Kidney glomerular epithelial cell (primary cell): Measurements from ENCODE around the gene CHRNA1.

Experiments
- DNase-seq: peaks from one replicate; lab custom pipeline; 2025; lab: John Stamatoyannopoulos, UW

The CHRNA1 gene

GRCh38 chr2:174760845-174761473 is 3.3 kb downstream of the CHRNA1 start:
- DNase-seq = no peak

- no peak for DNase-seq
These were observed 4.7 kb downstream of the CHRNA1 start for GRCh38 chr2:174759381-174760065.

- DNase-seq = no peak
These were observed 7.5 kb downstream of the CHRNA1 start for GRCh38 chr2:174756743-174757142.

GRCh38 chr2:174753038-174753633 is 11.1 kb downstream of the CHRNA1 start:
- DNase-seq = no peak

DNA sequence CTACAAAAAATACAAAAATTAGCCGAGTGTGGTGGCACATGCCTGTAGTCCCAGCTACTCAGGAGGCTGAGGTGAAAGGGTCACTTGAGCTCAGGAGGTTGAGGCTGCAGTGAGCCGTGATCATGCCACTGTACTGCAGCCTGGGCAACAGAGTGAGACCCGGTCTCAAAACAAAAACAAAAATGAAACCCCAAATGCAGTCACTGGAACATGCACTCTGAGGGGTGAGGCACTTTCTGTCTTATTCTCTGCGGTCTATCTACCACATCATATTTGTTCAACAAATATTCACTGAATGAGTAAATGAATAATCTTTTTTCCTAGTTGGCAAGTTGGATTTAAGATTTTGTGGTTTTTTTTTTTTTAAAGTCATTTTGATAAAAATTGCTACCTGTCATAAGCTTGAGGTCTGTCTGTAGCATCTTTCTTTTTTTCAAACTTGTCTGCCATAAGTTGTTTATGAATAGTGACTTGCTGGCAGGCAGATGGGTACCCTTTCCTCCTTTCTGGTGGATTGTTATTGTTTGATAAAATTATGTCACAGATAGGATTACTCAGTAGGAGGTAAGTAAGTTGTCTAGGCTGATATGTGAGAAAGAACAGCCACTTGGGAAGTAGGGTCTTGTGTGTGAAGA is 11.8 kb downstream of the CHRNA1 start:
- peak; percentile 70 for DNase-seq

- no peak for DNase-seq
These were observed 13.3 kb downstream of the CHRNA1 start for GRCh38 chr2:174750923-174751441.

DNA sequence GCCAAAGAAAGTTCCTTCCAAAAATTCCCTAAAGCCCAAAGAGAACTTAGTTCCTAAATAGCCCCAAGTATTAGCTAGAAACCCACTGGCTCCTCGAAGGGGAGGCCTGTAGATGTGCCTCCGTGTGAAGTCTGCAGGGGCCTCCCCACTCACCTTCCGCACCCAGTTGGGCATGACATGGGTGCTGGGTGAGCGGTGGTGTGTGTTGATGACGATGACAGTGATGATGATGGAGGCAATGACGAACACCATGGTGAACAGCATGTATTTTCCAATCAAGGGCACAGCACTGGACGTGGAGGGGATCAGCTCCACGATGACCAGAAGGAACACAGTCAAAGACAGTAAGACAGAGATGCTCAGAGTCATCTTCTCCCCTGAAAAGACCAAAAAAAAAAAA is 14.5 kb downstream of the CHRNA1 start:
- no peak for DNase-seq

DNA sequence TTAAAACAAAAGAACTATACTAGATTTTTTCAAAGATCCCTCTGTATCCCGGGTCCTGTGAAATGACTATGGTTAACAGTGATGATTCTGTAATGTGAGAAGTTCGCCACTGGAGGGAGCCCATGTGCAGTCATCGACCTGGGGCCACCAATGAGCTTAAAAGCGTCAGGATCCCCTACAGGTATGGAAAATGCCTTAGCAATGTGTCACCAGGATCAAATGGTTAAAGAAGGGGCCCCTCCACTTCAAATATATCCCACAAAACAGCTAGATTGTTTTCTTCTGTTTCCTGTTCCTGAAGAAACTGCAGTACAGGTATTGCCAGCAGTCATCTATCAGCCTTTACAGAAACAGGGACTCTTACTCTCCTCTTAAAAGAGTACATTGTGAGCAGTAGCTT is 15.3 kb downstream of the CHRNA1 start:
- peak; percentile 78 for DNase-seq

DNA sequence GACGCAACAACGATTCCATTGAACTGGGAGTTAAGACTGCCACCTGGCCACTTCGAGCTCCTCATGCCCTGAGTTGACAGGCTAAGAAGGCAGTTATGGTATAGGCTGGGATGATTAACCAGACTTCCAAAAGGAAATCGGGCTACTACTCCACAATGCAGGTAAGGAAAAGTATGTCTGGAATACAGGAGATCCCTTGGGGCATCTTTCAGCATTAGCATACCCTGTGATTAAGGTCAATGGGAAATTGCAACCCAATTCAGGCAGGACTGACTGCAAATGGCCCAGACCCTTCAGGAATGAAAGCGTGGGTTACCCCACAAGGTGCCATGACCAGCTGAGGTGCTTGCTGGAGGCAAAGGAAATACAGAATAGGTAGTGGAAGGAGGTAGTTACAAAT is 19.1 kb downstream of the CHRNA1 start:
- DNase-seq = no peak

- peak; percentile 62 for DNase-seq
These were observed 20.2 kb downstream of the CHRNA1 start for GRCh38 chr2:174744111-174744510.

DNA sequence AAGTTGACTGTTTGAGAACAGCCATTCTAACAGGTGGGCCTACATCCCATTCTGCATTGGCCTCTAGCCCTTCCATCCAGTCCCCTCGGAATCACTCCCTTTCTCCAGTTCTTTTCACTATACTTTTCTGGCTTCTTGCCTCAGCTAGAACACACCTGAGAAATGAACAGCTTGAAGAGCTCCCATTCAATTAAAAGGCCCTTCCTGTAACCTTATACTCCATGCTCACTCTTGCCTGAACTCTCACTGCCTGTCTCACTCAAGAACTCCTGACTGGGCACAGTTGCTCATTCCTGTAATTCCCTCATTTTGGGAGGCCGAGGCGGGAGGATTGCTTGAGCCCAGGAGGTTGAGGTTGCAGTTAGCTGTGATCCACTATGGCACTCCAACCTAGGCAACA is 23.6 kb downstream of the CHRNA1 start:
- DNase-seq = no peak

DNA sequence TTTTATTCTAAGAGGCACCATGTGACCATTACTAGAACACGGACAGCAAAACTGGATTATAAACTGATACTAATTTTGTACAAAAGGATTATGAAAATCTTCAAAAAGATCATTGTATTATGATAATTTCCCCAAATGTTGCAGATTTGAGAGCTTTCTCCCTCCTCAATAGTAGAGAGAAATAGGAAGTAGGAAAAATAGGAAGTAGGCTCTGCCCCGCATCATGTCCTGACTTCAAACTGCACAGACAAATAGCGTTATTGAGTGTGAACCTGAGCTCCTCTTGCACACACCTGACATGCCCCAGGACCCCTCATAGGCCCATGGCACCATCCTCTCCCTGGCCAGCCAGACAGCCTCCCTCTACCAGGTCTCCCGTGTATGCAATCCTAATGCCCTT is 25.4 kb downstream of the CHRNA1 start:
- no peak for DNase-seq

DNA sequence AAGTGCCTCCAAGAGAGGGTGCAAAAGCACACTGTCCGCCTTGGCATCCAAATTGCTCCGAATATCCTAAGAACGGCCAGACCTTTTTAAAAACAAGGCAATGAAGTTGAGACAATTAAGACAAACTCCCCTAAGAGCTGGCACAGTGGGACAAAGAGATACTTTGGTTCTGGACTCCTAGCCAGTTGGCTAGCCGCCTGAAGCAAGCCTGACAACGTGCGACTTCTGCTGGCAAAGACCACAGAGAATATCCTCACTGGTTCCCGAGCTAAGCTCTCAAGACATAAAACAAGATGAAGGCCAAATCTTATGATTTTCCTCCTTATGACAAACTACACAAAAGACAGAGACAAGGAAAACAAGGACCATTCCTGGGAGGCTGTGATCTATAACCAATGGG is 32.7 kb downstream of the CHRNA1 start:
- no peak for DNase-seq

DNA sequence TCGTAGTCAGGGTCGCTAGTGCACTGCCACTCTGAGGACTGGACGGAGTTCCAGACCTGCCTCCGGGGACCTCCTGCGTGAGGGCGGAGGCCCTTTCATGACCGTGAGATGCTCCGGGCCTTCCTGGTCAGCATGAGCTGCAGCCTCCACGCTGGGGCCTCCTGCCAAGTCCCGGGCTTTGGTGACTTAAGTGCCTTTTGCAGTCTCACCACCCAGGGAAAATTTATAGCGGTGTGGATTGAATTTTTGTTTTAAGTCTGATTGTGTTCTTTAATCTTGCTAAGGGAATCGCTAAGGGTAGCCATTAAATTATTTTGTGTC is 33.6 kb downstream of the CHRNA1 start:
- no peak for DNase-seq

DNA sequence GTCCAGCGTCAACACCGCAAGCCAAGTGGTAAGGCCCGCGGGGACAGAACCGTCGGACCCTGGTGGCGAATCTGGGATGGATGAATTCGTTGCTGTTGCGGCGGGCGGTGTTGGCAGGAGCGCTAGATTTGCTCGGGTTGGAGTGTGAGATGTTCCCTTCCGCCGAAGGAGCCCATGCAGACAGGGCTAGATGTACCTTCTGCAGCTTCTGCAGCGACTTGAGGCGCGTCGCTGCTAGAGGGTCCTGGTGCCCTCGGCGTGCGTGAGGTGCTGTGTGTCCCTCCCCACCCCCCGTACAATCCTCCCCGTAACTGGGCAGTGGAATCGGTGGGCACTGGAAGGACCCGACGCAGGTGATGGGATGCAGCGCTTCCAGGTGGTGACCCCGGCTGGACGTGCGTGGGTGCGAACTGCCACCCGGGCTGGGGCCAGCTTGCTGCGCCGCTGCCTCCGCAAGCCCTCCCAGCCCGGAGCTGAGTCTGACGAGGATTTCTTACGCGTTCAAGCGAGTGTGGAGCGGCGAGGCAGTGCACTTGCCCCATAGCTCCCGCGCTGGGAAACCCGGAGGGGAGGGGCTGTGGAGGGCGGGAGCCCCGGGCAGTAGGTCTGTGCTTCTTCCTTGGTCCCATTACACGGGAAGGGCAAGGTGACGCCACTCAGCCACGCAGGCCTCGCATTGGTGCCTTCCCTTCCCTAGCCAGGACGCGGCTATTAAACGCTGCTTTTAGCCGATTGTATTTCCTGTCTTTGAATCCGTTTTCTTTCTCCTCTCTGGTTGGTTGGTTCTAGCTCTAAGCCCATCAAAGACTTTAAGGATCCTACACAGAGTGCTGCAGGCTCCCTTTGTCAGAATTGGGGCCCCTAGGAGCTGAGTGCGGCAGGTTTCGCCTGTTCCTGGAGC is 34.2 kb downstream of the CHRNA1 start:
- DNase-seq = no peak

GRCh38 chr2:174728096-174728495 is 36.2 kb downstream of the CHRNA1 start:
- DNase-seq = no peak

DNA sequence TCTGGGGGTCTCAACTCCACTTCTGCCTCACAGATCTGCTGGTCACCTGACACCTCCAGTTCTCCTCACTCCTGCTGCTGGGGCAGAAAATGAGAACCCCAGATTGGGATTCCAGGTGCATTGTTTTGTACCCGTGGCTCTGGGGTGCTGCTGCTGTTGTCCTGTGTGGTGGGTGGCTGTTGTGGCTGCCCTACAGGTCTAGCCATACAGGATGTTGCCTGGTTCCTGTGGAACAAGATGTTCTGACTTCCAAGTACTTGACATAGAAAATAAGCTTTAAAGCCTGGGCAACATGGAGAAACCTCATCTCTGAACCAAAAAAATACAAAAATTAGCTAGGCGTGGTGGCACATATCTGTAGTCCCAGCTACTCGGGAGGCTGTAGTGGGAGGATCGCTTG is 38.1 kb downstream of the CHRNA1 start:
- no peak for DNase-seq

DNA sequence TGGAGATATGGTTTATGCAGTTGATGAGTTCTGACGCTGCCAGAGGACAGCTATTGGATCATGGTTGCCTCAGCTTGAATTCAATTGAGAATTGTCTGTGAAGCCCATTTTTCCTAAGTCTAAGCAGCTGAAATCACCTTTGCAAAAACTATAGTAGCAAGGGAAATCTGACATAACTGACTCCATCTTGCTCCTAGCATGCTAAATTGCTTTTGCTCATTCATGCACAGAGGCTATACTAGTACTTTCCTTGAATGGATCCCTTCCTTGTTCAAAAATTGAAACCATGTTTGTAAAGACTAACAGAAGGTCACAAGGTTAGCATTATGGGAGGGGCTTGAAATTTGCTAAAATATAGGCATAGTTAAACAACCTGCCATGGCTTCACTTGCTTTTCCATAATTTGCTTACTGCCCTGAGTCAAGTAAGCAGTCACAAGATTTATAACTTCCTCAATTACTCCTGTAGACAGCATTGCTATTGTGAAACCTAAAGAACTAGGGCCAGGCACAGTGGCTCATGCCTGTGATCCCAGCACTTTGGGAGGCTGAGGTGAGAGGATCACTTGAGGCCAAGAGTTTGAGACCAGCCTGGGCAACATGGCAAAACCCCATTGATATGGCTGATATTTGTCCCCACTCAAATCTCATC is 41.2 kb downstream of the CHRNA1 start:
- no peak for DNase-seq

DNA sequence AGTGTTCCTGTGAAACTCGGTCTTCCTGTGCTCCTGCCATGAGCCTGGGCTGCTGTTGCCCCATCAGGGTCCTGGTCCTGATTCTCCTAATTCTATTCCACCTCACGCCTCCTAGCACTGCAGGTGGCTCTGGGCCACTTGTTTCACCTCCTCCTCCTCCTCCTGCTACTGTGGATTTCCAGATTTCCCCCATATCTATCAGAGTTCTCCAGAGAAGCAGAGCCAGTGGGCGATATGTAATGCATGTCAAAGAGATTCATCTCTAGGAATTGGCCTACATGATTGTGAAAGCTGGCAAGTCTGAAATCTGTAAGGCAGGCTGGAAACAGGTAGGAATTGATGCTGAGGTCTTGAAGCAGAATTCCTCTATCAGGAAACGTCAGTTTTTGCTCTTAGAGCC is 45.3 kb downstream of the CHRNA1 start:
- DNase-seq = no peak

DNA sequence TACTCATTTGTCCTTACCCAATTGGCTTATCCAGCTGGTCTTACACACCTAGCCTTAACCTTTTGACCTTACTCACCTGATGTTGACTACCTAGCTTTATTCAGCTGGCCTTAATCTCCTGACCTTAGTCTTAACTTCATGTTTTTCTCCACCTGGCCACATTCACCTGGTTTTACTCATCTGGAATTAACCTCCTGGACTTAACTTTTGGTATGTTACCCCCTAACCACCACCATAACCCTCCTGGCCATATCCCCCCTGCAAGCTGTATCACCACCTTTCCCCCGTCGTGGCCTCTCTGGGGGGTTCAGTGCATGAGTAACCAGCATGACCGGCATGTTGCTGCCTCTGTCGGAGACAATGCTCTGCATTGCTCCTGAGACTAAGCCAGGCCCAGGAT is 45.7 kb downstream of the CHRNA1 start:
- no peak for DNase-seq

- no peak for DNase-seq
These were observed 46.4 kb downstream of the CHRNA1 start for GRCh38 chr2:174717916-174718315.

GRCh38 chr2:174717273-174717672 is 47.0 kb downstream of the CHRNA1 start:
- no peak for DNase-seq
